ENCODE data around the gene PPFIA3.
A peak's percentile ranks its signal among the peaks of the same experiment; 100 is the strongest.

DNA sequence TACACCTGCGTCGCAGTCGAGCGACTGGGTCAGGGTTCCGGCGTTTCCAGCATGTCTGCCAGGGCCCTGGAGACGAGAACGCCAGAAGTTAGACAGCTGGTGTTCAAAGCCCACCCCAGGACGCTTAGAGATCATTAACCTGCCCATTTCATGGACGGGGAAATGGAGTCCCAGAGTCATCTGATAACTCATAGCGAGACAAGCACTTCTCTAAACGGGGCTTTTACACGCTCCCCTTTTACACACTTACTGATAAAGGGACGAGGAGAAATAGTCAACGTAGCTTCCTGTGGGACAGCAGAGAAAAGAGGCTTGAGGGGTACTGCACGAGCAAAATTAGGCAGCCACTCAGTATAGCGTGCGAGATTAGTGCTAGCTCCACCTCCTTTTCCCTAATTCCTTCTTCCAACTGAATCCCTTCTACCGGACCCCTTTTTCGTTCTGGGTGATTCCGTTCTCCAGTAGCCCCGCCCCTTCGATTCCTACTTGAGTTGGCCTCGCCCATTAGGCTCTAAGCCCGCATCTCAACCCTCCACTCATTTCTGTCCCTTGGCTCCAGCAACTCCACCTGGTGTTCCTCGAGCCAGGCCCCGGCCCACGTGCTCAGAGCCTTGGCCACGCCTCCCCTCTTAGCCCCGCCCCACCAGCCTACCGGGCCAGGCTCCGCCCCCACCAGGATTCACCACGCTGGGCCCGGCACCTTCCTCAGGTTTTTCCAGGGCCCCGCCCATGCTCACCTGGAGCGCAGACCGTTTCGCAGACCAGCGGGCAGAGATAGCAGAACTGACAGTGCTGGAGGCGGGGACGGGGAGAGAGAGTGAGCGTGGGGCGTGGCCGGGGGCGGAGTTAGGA is 32.1 kb downstream of the PPFIA3 start:
- TF ChIP-seq POLR2A (IDR thresholded peaks at IDR 0.05; ENCODE audit: borderline replicate concordance, extremely low read depth, insufficient read depth, insufficient read length) (no peak), POLR2AphosphoS5 (IDR thresholded peaks at IDR 0.05; ENCODE audit: low read depth, low read length) (peak; percentile 57), EGR1 (IDR thresholded peaks at IDR 0.05; ENCODE audit: low read depth) (peak; percentile 70; the same call in 1 of the 2 replicates), EZH2 (IDR thresholded peaks at IDR 0.05) (no peak)
- TF ChIP-seq, protein P1, sequence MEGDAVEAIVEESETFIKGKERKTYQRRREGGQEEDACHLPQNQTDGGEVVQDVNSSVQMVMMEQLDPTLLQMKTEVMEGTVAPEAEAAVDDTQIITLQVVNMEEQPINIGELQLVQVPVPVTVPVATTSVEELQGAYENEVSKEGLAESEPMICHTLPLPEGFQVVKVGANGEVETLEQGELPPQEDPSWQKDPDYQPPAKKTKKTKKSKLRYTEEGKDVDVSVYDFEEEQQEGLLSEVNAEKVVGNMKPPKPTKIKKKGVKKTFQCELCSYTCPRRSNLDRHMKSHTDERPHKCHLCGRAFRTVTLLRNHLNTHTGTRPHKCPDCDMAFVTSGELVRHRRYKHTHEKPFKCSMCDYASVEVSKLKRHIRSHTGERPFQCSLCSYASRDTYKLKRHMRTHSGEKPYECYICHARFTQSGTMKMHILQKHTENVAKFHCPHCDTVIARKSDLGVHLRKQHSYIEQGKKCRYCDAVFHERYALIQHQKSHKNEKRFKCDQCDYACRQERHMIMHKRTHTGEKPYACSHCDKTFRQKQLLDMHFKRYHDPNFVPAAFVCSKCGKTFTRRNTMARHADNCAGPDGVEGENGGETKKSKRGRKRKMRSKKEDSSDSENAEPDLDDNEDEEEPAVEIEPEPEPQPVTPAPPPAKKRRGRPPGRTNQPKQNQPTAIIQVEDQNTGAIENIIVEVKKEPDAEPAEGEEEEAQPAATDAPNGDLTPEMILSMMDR (IDR thresholded peaks at IDR 0.05 in 2 of 3, conservative IDR thresholded peaks at IDR 0.05 in 1 of 3; ENCODE audit: borderline replicate concordance in 1 of 3, insufficient read depth in 1 of 3, low read depth in 2 of 3, low read length in 2 of 3) = 0 out of 6 replicates have a peak, but pooled peaks of 1 of the 3 experiments have one; percentile 2
